Activated T-cell treated with anti-CD3 and anti-CD28 coated beads for 48 hours (primary cell): ENCODE data around the gene NLRP7.
"Not testable (repeated sequence)": the region's sequence is repeated elsewhere in the genome, so short reads cannot be mapped to it uniquely, and the experiment has no call there.

Source experiments
- DNase-seq: peaks from one replicate; pipeline ENCODE4 v3.0.0-alpha.2; 2020; ENCODE audit warnings: low read depth

The NLRP7 gene

GRCh38 chr19:54919646-54920563 lies 27.4 kb downstream of the NLRP7 start:
- DNase-seq = not testable (repeated sequence)

- DNase-seq = no peak
Measured at GRCh38 chr19:54918499-54918898, 28.8 kb downstream of the NLRP7 start.

DNA sequence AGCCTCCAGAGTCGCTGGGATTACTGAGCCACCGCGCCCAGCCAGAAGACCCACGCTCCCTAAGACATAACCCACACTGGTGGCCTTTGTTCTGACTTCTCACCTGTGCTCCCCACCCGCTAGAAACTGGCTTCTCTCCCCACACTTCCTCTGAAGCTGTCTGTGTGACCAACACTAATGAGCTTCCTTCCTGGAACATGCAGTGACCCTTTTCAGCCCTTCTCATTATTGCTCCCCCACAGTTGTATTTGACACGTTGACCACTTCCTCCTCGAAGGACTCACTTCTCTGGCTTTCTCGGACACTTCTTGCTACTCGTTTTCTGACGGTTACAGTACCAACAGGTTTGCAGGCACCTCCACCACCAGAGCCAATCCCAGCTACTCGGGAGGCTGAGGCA lies 30.5 kb downstream of the NLRP7 start:
- DNase-seq = no peak

GRCh38 chr19:54907899-54908298 lies 39.4 kb downstream of the NLRP7 start:
- DNase-seq = not testable (repeated sequence)

- DNase-seq = no peak
Measured at GRCh38 chr19:54906819-54907218, 40.5 kb downstream of the NLRP7 start.

GRCh38 chr19:54905803-54906511 lies 41.4 kb downstream of the NLRP7 start, which contains the start of gene NCR1:
Gene NCR1, plus strand, starts transcription at chr19:54906148. Its CDS starts 40 bp downstream, at chr19:54906188.
- DNase-seq = peak; percentile 6

GRCh38 chr19:54905421-54905802 lies 41.9 kb downstream of the NLRP7 start:
- no peak for DNase-seq

- DNase-seq = not testable (repeated sequence)
Measured at GRCh38 chr19:54904261-54904660, 43.1 kb downstream of the NLRP7 start.

GRCh38 chr19:54903303-54903702 lies 44.0 kb downstream of the NLRP7 start:
- DNase-seq = no peak

DNA sequence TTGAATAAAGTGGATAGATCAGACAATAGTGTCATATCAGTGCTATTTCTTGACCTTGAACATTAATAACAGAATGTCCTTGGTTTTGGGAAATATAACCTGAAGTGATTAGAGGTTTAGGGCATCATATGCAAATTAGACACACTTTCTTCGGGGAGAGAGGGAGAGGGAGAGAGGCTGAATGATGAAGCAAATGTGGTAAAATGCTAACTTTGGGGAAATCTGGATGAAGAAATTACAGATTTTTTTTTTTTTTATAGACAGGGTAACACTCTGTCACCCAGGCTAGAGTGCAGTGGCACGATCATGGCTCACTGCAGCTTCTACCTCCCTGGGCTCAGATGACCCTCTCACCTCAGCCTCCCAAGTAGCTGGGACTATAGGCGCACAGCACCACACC lies 45.3 kb downstream of the NLRP7 start:
- DNase-seq = no peak

DNA sequence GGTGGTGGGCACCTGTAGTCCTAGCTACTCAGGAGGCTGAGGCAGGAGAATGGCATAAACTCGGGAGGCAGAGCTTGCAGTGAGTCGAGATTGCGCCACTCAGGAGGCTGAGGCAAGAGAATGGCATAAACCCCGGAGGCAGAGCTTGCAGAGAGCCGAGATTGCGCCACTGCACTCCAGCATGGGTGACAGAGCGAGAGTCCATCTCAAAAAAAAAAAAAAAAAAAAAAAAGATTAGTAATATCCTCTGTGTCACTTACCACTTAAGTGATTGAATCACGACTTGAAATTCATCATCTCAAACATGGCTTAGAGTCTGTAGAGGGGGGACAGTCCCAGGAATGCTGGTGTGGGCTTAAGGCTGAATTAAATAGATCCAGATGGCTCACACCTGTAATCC lies 46.2 kb downstream of the NLRP7 start:
- DNase-seq = not testable (repeated sequence)

- DNase-seq = not testable (repeated sequence)
Measured at GRCh38 chr19:54899646-54900045, 47.7 kb downstream of the NLRP7 start.

GRCh38 chr19:54898685-54899084 lies 48.6 kb downstream of the NLRP7 start:
- not testable (repeated sequence) for DNase-seq

DNA sequence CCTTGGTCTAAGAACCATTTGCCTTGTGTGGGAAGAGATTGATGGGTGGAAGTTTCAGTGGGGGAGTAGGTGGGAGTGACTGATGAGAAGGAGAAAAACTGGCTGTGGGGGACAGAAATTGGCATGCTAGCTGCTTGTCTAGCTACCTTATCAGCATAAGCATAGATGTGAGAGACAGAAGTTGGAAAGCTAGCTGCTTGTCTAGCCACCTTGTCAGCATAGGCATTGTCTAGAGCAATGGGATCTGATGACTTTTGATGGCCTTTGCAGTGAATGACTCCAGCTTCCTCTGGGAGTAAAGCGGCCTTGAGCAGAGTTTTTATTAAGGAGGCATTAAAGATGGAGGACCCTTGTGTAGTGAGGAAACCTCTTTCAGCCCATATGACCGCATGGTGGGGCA lies 51.3 kb downstream of the NLRP7 start:
- DNase-seq = no peak

- not testable (repeated sequence) for DNase-seq
Measured at GRCh38 chr19:54894106-54894505, 53.2 kb downstream of the NLRP7 start.

DNA sequence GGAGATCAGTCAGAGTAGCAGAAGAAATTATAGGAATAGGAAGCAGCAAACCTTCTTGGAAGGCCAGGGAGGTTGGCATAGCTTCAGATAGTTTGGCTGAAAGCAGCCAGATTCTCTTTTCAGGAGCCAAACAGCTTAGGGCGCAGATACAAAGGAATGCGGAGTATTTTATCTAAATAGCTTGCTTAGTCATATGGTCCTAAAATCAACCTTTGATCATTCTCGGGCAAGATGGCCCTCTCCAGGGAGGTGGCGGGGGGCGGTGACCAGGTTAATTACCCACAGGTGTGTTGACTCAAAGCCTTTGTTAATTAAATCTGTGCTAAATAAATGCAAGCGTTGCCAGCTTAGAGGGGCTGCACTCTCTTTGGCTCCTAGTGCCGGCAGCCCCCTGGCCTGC lies 53.9 kb downstream of the NLRP7 start:
- no peak for DNase-seq

GRCh38 chr19:54889566-54889965 lies 57.8 kb downstream of the NLRP7 start:
- DNase-seq = no peak

DNA sequence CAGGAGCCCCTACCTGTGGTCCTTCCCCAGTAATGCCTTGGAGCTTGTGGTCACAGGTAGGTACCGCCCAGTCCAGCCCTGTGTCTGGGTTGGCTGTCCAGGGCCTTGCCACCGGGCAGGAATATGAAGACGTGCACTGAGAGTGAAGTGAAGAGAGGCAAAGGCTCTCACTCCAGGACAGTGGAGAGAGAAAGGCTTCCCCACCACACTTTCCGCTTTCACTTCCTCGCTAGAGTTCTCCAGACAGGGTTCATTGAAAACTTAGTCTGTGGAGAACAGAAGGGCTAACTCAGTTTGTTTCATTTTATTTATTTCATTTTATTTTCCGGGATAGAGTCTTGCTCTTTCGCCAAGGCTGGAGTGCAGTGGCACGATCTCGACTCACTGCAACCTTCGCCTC lies 59.1 kb downstream of the NLRP7 start:
- DNase-seq = no peak

GRCh38 chr19:54883228-54883627 lies 64.1 kb downstream of the NLRP7 start:
- no peak for DNase-seq

GRCh38 chr19:54882758-54883157 lies 64.6 kb downstream of the NLRP7 start:
- no peak for DNase-seq

- no peak for DNase-seq
Measured at GRCh38 chr19:54881884-54882283, 65.4 kb downstream of the NLRP7 start.

DNA sequence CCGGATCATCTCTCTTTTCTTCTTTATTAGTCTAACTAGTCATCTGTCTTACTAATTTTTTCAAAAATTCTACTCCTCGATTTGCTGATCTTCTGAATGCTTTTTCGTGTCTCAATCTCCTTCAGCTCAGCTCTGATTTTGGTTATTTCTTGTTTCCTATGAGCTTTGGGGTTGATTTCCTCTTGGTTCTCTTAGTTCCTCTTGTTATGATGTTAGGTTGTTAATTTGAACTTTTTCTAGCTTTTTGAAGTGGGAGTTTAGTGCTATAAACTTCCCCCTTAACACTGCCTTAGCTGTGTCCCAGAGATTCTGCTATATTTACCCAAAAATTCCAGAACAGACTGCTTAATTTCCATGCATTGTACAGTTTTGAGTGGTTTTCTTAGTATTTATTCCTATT lies 69.9 kb downstream of the NLRP7 start:
- no peak for DNase-seq

- no peak for DNase-seq
Measured at GRCh38 chr19:54875506-54875905, 71.8 kb downstream of the NLRP7 start.
